GM23248 (cell line): ENCODE data around the gene TMEM161A.

Experiments
- EZH2 ChIP-seq: fragments of 200-600 bp; sonication (generic); IDR thresholded peaks from 2 replicates; pipeline ENCODE4 v1.6.1; 2018; ENCODE audit warnings: antibody characterized with exemption, mild to moderate bottlenecking; ENCODE audit not compliant: insufficient read depth, poor library complexity, severe bottlenecking
- EZH2phosphoT487 ChIP-seq: fragments of 200-600 bp; sonication (generic); IDR thresholded peaks from 2 replicates; pipeline ENCODE4 v1.6.1; 2018; ENCODE audit warnings: antibody characterized with exemption, moderate library complexity, mild to moderate bottlenecking, low read depth; ENCODE audit not compliant: insufficient read depth

- TF ChIP-seq EZH2 (no peak), EZH2phosphoT487 (no peak)
Measured at GRCh38 chr19:19098084-19098702, 40.1 kb downstream of the TMEM161A start.
